ENCODE measurements around the gene C1QA.

Gene C1QA

GRCh38 chr1:22636353-22636752 is at the start of gene C1QA:
Gene C1QA (plus strand): TSS chr1:22636628. CDS start chr1:22637617, 989 bp downstream.
- no peak for DNase-seq (ENCODE audit: low spot score)

DNA sequence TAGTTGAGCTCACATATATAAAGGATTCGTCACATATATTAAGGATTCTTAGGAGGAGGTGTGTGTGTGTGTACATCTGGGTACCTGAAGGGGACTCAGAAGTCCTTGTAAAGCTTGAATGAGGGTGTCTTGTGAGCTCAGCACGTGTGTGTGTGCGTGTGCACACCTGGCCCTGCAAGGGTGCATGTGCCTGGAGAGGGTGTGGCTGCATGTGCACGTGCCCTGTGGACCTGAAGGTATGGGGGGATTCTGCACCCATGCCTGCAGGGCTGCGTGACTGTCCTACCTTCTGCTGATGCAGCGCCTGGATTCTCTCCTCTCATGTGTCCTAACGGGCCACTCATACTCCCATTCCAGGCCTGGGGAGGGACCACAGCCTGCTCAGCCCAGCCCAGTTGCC is 49.2 kb upstream of the C1QA start:
- no peak for DNase-seq (ENCODE audit: low spot score)

DNA sequence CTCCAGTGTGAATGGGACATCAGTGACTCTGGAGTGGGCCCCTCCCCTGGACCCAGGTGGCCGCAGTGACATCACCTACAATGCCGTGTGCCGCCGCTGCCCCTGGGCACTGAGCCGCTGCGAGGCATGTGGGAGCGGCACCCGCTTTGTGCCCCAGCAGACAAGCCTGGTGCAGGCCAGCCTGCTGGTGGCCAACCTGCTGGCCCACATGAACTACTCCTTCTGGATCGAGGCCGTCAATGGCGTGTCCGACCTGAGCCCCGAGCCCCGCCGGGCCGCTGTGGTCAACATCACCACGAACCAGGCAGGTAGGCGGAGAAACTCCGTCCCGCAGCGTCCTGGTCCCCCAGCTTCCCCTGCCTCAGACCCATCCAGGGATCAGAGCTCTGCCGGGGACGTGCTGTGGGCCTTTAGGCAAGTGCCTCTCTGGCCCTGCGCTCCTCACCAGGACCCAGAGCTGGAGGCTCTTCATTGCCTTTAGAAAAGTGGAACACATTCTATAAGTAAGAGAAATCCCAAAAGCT is 47.5 kb upstream of the C1QA start:
- DNase-seq (ENCODE audit: low spot score): no peak

GRCh38 chr1:22591576-22591975 is 44.9 kb upstream of the C1QA start:
- DNase-seq (ENCODE audit: low spot score): no peak

- DNase-seq (ENCODE audit: low spot score): no peak
Observed at GRCh38 chr1:22592051-22592450, 44.4 kb upstream of the C1QA start.

GRCh38 chr1:22592919-22593790 is 43.3 kb upstream of the C1QA start:
- DNase-seq (ENCODE audit: low spot score): no peak

DNA sequence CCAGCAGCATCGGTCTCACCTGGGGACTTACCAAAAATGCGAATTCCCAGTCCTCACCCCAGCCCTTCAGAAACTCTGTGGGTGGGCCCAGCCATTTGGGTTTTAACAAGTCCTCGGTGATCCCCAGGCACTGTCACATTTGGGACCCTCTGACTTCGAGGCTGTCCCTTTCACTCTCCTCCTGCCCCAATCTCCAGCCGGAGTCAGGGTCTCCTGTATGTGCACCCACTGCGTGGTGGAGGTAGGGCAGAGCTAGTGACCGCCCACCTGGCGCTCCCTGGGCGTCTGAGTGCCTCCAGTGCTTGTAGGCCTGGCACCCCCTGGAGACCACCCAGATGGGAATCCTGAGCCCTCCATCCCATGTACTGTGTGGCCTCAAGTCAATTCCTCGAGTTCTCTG is 42.0 kb upstream of the C1QA start:
- DNase-seq (ENCODE audit: low spot score): no peak

GRCh38 chr1:22595108-22595507 is 41.3 kb upstream of the C1QA start:
- no peak for DNase-seq (ENCODE audit: low spot score)

DNA sequence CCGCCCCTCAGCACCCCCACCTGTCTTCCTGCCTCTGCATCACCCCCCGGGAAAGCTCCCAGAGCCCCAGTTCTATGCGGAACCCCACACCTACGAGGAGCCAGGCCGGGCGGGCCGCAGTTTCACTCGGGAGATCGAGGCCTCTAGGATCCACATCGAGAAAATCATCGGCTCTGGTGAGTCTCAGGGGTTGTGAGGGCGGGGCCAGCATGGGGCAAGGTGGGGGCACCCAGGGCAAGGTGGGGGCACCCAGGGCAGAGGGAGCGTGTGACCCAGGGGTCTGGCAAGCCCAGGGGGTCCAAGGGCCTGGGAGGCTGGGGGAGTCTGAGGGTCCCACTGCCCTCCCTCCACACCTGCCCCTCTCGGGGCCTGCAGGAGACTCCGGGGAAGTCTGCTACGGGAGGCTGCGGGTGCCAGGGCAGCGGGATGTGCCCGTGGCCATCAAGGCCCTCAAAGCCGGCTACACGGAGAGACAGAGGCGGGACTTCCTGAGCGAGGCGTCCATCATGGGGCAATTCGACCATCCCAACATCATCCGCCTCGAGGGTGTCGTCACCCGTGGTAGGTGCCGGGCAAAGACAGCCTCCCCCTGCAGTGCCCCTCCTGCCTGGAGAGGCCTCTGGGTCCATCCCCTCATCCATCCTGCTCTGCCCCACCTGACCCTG is 39.0 kb upstream of the C1QA start:
- DNase-seq (ENCODE audit: low spot score): no peak

GRCh38 chr1:22597996-22598395 is 38.4 kb upstream of the C1QA start:
- DNase-seq (ENCODE audit: low spot score): no peak

GRCh38 chr1:22598736-22599135 is 37.7 kb upstream of the C1QA start:
- no peak for DNase-seq (ENCODE audit: low spot score)

- DNase-seq (ENCODE audit: low spot score): no peak
Observed at GRCh38 chr1:22600071-22600816, 36.2 kb upstream of the C1QA start.

GRCh38 chr1:22600817-22601605 is 35.4 kb upstream of the C1QA start:
- DNase-seq (ENCODE audit: low spot score): no peak

DNA sequence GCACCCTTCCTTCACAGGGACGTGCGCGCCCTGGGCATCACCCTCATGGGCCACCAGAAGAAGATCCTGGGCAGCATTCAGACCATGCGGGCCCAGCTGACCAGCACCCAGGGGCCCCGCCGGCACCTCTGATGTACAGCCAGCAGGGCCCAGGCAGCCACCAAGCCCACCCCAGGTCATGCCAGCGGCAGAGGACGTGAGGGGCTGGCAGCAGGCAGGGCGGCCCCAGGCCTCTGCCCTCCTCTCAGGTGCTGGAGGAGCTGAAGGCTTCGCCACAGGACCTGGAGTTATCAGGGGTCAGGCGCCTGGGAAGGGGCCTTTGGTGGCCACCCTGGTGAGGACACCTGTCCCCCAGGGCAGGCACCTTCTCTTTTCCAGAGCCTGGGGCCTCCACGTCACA is 34.8 kb upstream of the C1QA start:
- no peak for DNase-seq (ENCODE audit: low spot score)

DNA sequence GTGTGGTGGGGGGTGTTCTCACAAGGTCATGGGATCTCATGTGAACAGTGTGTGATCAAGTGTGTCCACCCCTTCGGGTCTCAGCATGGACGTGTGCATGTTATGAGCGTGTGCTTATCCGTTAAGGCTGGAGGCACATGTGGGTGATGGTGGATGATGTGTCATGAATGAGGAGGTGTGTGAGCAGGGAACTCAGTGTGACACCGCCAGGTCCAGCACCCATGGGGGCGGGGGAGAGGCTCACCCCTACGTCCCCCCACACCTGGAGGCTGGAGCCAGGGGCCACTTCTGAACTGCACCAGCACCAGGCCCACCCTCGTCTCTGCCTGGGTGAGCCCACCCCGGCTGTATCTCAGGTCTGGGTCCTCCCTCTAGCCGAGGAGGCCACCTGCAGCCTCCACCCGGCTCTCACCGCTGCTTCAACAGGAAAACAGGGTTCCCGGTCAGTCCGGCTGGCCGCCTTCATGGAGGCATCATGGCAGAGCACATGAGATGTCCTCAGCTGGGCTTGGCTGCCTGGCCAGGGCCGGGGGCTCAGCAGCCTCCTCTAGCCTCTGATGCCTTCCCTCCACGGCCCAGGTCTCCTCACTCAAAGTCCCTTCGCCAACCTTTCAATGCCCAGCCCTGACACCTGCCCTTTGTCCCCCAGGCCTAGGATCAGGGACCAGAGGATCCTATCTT is 34.2 kb upstream of the C1QA start:
- no peak for DNase-seq (ENCODE audit: low spot score)

GRCh38 chr1:22606161-22606560 is 30.3 kb upstream of the C1QA start:
- no peak for DNase-seq (ENCODE audit: low spot score)

GRCh38 chr1:22607154-22607553 is 29.3 kb upstream of the C1QA start:
- DNase-seq (ENCODE audit: low spot score): no peak

GRCh38 chr1:22608361-22608760 is 28.1 kb upstream of the C1QA start:
- no peak for DNase-seq (ENCODE audit: low spot score)

DNA sequence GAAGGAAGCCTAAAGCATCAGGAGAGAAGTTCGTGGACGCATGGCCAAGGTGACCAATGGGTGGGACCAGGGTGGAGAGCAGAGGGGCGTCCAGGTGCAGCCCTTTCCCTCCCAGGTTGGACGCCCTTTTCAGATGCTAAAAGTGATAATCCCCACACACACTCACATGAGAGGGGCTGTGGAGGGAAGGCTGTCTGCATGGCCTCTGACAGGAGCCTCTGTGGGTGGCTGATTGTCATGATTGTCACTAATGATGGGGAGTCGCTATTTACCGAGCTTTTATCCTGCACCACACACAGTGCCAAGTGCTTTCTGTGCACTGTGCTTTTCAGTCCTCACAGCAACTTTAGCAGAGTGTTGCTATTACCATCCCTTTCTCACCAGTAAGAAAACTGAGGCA is 27.1 kb upstream of the C1QA start:
- no peak for DNase-seq (ENCODE audit: low spot score)

DNA sequence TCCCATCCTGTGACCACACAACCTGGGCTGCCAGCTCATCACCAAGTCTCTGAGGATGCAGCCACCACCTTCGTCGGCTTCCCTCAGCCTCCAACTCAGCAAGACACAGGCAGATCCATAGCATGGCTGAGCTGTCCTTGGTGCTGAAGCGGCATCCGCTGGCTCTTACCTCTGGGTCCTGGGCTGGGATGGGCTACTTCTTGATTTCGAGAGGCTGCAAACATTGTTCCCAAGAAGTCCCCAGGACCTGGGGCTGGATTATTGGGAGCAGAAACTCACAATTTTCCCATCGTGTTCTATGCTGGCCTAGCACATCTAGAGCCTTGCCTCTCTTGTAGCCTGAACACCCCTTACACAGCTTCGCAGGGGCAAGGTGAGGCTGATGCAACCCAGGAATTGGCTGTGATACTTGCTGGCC is 24.9 kb upstream of the C1QA start:
- no peak for DNase-seq (ENCODE audit: low spot score)

Measured in hematopoietic multipotent progenitor cell treated with erythropoietin and hydrocortisone succinate and interleukin-3 and kit ligand, for 15 days (in vitro differentiated cells).